Daoy (cell line): ENCODE results near the gene GIPC3. TPM values are rescaled to one million over a fixed set of nuclear protein-coding genes. Genes with fewer than 3 reads are reported as not detected.
A peak's percentile ranks its signal among the peaks of the same experiment; 100 is the strongest.
"Not testable (repeated sequence)": the region's sequence is repeated elsewhere in the genome, so short reads cannot be mapped to it uniquely, and the experiment has no call there.

Source experiments
- DNase-seq: peaks from one replicate; pipeline ENCODE4 v3.0.0-alpha.2; 2015; ENCODE audit warnings: low read depth
- total RNA-seq: library from RNA; depleted of rRNA; stranded (reverse); fragments of >200 nt; shearing (Covaris generic); gene quantifications from 2 replicates; pipeline ENCODE4 v1.2.3, GENCODE V29; 2014

The GIPC3 gene
- total RNA-seq, 1 experiment from 2014 or later = not detected

- peak; percentile 3 for DNase-seq
These were observed 34.1 kb upstream of the GIPC3 start for GRCh38 chr19:3550947-3551791.

GRCh38 chr19:3551792-3552095 is 33.5 kb upstream of the GIPC3 start:
- peak; percentile 5 for DNase-seq

DNA sequence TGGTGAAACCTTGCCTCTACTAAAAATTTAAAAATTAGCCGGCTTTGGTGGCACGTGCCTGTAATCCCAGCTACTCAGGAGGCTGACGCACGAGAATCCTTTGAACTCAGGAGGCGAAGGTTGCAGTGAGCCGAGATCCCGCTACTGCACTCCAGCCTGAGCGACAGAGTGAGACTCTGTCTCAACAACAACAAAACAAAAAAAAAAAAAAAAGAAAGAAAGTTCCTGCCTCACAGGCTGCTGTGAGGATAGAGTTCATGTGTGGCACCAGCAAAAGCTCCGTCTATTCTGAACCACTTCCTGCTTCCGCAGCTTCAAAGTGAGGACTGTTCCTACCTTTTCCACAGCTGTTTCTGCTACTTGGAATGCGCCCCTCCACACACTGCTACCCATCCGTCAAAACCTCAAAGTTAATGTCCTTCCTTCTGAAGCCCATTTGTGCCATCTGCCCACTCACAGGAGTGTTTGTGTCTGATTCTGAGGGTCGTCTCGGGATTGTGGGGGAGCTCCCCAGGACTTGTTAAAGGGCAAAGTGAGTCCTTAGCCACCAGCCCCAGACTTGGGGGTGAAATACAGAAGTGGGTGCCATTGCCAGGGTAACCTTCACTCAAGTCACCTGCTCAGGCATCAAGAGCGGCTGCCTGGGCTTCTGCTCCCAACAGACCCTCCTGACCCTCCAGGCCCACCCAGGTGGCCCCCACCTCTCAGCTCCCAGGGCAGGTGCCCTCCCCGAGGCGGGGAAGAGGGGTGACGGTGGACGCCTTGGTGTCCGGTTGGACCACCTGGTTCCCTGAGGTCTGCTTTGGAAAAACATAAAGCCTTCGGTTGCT is 30.8 kb upstream of the GIPC3 start:
- DNase-seq = no peak

DNA sequence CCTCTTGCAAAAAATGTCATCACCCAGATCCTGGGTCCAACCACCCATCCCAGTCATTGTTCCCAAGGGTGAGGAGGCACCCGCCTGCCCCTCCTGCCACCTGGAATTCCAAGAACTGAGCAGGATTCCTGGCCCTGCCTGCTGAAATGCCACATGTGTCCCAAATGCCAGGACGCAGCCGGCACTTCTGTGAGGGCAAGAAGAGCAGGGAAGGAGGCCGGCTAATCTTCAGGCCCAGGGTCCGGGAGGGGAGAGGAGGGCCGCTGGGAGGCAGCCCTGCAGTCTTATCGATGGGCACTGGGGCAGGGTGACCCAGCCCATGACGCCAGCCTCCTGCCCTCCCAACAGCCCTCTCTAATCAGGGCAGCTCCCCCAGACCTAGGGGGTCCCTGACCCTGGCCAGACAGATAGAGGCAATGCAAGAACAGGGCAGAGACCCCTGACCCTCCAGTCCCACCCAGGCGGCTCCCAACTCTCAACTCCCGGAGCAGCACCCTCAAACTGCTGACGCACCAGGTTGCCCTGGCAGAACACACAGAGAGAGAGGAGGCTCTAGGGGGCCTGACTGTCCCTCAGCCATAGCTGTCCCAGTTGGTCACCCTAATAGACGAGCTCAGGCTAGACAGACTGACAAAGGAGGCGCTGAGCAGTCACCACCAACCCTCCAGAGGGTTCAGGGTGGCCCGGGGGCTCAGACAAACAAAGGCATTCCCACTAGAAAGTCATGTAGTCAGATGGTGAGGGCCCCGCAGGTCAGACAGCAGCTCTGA is 29.4 kb upstream of the GIPC3 start:
- DNase-seq = no peak

DNA sequence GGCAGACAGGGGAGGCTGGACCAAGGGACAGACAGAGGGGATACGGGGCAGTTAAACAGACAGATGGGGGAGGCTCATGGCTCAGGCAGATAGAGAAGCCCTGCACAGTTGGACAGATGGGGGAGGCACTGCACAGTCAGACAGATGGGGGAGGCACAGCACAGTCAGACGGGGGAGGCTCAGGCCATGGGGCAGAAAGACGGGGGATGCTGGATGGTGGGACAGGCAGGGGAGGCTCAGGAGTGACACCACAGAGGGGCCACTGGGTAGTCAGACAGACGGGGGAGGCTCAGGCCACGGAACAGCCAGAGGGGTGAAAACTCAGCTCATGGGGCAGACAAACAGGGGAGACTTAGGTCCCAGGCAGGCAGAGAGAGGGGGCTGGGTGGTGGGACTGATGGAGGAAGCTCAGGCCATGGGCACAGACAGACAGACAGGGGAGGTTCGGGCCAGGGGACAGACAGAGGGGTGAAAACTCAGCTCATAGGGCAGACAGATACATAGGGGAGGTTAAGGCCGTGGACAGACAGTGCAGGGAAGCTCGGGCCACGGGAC is 28.8 kb upstream of the GIPC3 start:
- DNase-seq = no peak

- DNase-seq = peak; percentile 76
These were observed 28.3 kb upstream of the GIPC3 start for GRCh38 chr19:3556978-3557460.

DNA sequence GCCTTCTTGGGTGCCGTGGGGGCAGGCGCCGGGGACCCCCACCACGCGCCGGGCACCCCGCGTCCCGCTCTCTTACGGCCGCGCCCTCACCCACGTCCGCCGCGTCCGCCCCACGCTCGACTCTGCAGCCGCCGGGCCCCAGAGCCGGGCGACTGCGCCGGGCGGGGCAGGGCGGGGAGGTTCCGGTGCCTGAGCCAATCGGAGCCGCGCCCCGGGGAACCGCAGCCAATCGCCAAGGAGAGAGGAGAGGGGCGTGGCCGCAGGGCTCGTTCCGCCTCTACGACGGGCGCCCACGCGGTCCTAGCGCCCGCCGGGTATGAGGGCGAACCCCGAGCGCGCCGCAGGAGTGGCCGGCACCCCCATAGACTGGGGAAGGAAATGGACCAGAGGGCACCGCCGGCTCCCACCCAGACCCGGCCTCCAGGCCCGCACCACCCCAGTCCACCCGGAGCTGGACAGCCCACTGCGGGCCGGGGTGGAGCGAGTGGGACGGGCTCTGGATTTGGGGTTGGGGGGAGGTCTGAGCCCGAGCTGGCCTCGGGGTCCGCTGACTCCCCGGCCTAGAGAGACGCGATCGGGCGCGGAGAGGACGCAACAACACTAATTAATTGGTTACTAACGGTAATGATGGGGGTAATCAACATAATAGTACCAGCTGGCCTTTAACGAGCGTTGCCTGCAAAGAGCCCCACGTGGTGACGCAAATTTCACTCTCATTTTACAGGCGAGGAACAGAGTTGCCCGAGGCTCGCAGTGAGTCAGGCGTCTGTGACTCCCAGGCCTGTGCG is 27.6 kb upstream of the GIPC3 start, which contains the start of gene MFSD12:
MFSD12 (minus strand) TSS at position 126 of the 788 bp plus-strand sequence. CDS start 183 bp downstream, outside the sequence.
- DNase-seq = peak; percentile 98

DNA sequence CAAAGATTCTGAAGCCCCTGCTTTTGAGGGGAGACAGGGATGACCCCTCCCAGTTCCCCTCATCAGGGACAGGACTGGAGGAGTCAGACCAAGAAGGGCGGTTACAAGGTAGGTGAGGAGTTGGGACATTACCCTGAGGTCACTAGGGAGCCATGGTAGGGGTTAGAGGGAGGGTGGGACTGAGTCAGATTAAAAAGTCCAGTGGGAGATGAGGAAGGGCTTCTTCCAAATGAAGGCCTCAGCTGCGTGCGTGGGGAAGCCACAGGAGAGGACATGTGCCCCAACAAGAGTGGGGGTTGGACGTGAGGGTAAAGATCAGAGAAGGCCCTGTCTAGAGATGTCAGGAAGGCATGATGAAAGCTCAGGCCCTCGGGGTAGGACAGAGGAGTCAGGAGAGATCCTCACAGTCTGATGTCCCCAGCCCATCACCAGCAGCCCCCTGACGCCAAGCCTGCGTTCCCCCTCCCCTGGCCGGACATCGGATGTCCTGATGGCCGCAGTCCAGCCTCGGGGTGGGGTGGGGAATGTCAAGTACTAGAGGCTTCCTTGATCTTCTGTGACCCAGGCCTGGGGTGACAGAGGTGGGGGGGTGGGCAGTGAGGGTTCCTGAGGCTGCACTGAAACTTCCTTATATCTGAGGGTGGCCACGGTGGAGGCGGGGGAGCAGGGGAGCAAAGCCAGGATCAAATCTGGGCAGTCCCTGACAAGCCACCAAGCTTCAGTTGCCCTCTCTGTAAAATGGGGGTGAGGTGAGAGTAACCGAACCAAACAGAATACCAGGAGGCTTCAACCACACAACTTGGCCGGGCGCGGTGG is 21.4 kb upstream of the GIPC3 start:
- DNase-seq = no peak

DNA sequence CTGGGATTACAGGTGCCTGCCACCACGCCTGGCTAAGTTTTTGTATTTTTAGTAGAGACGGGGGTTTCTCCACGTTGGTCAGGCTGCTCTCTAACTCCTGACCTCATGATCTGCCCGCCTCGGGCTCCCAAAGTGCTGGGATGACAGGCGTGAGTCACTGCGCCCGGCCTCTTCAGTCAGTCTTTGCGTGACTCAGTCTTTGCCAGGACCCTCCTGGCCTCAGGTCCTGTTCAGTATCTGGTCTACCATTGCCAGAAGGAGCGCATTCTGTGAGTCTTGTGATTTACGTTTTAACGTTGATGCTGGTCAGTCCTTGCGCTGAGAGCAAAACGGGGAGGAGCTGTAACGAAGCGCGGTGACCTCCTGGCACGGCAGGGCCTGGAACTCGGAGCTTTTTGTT is 20.1 kb upstream of the GIPC3 start:
- DNase-seq = peak; percentile 92

DNA sequence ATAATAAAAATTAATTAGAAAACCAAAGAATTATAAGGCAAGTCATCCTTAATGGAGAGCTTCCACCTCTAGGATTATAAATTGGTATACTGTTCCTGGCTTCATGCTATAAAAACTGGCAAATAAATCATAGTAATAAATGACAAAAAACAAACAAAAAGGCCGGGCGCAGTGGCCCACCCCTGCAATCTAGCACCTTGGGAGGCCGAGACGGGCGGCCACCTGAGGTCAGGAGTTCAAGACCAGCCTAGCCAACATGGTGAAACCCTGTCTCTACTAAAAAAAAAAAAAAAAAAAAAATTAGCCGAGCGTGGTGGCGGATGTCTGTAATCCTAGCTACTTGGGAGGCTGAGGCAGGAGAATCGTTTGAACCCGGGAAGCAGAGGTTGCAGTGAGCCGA is 15.2 kb upstream of the GIPC3 start:
- DNase-seq = not testable (repeated sequence)

- no peak for DNase-seq
These were observed 14.7 kb upstream of the GIPC3 start for GRCh38 chr19:3570606-3571011.

DNA sequence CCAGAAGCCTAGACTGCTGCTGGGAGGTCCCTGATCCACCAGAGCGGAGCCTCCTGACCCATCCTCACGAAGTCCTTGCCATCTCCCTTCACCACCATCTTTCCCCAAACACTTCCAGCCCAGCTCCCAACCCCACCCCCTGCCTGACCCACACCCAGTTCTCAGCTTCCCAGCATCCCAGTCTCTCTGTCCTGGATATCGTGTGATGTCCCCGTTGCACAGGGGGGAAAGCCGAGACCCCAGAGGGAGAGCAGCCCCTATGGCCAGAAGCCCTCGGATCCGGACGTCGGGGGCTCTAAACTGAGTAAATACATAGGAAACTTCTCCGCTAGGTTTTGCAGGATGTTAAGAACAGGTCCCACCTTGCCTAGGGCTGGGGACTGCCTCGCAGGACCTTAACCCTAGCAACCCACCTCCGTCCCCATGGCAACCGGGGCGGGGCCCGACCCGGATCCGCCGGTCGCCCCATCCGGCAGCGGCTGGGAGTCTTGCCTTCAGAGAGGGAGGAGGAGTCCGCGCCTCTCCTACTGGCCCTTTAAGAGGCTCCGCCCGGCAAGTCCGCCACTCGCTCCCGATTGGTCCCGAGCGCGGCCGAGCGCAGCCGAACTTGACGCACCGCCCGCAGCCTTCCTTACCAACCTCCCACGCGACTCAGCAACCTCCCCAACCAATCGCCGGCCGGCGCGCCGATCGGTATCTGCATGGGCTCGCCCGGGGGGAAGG is 13.0 kb upstream of the GIPC3 start:
- DNase-seq = peak; percentile 100

GRCh38 chr19:3572855-3573161 is 12.5 kb upstream of the GIPC3 start, which contains the start of gene HMG20B:
Gene HMG20B (plus strand): TSS chr19:3572944. CDS start chr19:3573310, 366 bp downstream.
- DNase-seq = no peak

DNA sequence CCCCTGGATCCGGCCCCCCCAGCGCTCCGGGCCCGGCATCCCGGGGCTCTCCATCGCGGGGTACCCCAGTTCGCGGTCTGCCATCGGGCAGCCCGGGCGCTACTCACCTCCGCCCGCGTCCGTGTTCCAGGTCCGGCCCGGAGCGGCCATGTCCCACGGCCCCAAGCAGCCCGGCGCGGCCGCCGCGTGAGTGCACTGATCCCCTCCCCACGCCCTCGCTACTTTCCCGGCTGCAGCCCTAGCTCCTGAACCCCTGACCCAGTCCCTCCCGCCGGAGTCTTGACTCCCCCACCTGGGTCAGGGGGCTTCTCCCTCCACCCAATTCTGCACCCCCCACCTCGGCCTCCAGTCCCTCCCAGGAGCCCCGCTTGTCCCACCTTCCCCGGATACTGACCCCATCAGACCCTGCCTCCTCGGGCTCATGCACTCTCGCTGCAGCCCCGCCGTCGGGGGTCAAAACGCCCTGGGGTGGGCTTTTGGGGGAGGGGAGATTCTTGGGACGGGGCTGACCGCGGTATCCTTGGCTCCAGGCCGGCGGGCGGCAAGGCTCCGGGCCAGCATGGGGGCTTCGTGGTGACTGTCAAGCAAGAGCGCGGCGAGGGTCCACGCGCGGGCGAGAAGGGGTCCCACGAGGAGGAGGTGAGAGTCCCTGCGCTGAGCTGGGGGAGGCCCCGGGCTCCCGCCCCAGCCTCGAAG is 12.0 kb upstream of the GIPC3 start:
- DNase-seq = peak; percentile 39

GRCh38 chr19:3573858-3574637 is 11.2 kb upstream of the GIPC3 start:
- peak; percentile 98 for DNase-seq

DNA sequence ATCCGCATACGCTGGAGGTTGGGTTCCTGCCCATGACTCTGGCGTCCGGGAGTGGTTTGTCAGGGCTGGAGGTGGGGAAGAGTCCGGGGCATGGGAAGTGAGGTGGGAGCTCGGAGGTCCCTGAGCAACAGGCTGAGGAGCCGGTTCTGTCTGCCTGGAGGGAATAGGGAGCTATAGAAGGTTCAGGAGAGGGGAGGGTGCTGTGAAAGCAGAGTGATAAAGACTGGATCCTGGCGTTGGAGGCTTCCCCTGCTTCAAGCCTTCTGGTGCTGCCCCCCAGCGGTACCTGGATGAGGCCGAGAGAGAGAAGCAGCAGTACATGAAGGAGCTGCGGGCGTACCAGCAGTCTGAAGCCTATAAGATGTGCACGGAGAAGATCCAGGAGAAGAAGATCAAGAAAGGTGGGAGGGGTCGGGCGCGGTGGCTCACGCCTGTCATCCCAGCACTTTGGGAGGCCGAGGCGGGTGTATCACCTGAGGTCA is 10.0 kb upstream of the GIPC3 start:
- DNase-seq = peak; percentile 57

- DNase-seq = no peak
These were observed 9.2 kb upstream of the GIPC3 start for GRCh38 chr19:3575949-3576673.
